Neutrophil (primary cell): Measurements from ENCODE around the gene CDK5RAP2.
A peak's percentile ranks its signal among the peaks of the same experiment; 100 is the strongest.

Source experiments
- H3K27ac ChIP-seq: fragments of 200-600 bp; sonication (generic); 2 replicates; pipeline ENCODE4 v1.5.1; 2016; ENCODE audit warnings: mild to moderate bottlenecking, moderate library complexity
- H3K27me3 ChIP-seq: fragments of 200-600 bp; sonication (generic); 2 replicates; pipeline ENCODE4 v1.6.0; 2016; ENCODE audit warnings: mild to moderate bottlenecking
- H3K36me3 ChIP-seq: fragments of 200-600 bp; sonication (generic); 2 replicates; pipeline ENCODE4 v1.5.1; 2017
- H3K4me1 ChIP-seq, 2 experiments: fragments of 200-600 bp in 1 of 2; sonication (generic) in 1 of 2; 1 replicate in 1 of 2; 2 replicates in 1 of 2; pipeline versions ENCODE4 v1.5.1 to v1.6.1; 2013 to 2016; ENCODE audit warnings: low read depth in 1 of 2, low read length in 1 of 2, mild to moderate bottlenecking in 1 of 2, moderate library complexity in 1 of 2; ENCODE audit not compliant: control insufficient read depth in 1 of 2, insufficient read depth in 1 of 2
- H3K4me3 ChIP-seq, 2 experiments: fragments of 200-600 bp in 1 of 2; sonication (generic) in 1 of 2; 1 replicate in 1 of 2; 2 replicates in 1 of 2; pipeline ENCODE4 v1.5.1; 2013 to 2016; ENCODE audit warnings: low read depth in 1 of 2, low read length in 1 of 2, mild to moderate bottlenecking in 1 of 2, moderate library complexity in 1 of 2
- H3K9me3 ChIP-seq: fragments of 200-600 bp; sonication (generic); 2 replicates; pipeline ENCODE4 v1.5.1; 2016
- CTCF ChIP-seq: fragments of 200-600 bp; sonication (generic); IDR thresholded peaks from 2 replicates; pipeline ENCODE4 v1.5.1; 2016; ENCODE audit warnings: antibody characterized with exemption

CDK5RAP2 gene

GRCh38 chr9:120403543-120403856 lies 176.5 kb downstream of the CDK5RAP2 start:
- Histone ChIP-seq H3K27me3 (no peaks in the 10 kb centered on the region), H3K27ac (peak overlapping the region; percentile 54), H3K4me1 (peaks cover 0 to 21% of the 10 kb centered on the region in 2 experiments), H3K4me3 (peak overlapping the region in 1 of 2 experiments; percentile 23), H3K9me3 (no peaks in the 10 kb centered on the region), H3K36me3 (peaks cover 88% of the 10 kb centered on the region)
- TF ChIP-seq CTCF = no peak

- no peak for TF ChIP-seq CTCF
- Histone ChIP-seq H3K36me3 (peaks cover 87% of the 10 kb centered on the region), H3K27me3 (no peaks in the 10 kb centered on the region), H3K9me3 (no peaks in the 10 kb centered on the region), H3K27ac (peak overlapping the region; percentile 54), H3K4me1 (peaks cover 0 to 21% of the 10 kb centered on the region in 2 experiments), H3K4me3 (peak overlapping the region in 1 of 2 experiments; percentile 34)
Measured at GRCh38 chr9:120402741-120403542, 177.0 kb downstream of the CDK5RAP2 start.

- H3K27ac ChIP-seq = no peak overlapping the region
- H3K9me3 ChIP-seq = no peaks in the 10 kb centered on the region
- TF ChIP-seq CTCF = no peak
- H3K4me1 ChIP-seq = peaks cover 0 to 21% of the 10 kb centered on the region in 2 experiments
- H3K27me3 ChIP-seq = no peaks in the 10 kb centered on the region
- peaks cover 87% of the 10 kb centered on the region for H3K36me3 ChIP-seq
- no peak overlapping the region for H3K4me3 ChIP-seq
Measured at GRCh38 chr9:120399940-120400339, 180.0 kb downstream of the CDK5RAP2 start.

- H3K27me3 ChIP-seq = no peaks in the 10 kb centered on the region
- no peak overlapping the region for H3K27ac ChIP-seq
- no peaks in the 10 kb centered on the region for H3K9me3 ChIP-seq
- H3K4me1 ChIP-seq = peaks cover 0 to 12% of the 10 kb centered on the region in 2 experiments
- no peak for TF ChIP-seq CTCF
- no peak overlapping the region for H3K4me3 ChIP-seq
- peaks cover 89% of the 10 kb centered on the region for H3K36me3 ChIP-seq
Measured at GRCh38 chr9:120398286-120398685, 181.7 kb downstream of the CDK5RAP2 start.

GRCh38 chr9:120397453-120397852 lies 182.5 kb downstream of the CDK5RAP2 start:
- TF ChIP-seq CTCF = no peak
- peaks cover 0 to 4% of the 10 kb centered on the region in 2 experiments for H3K4me1 ChIP-seq
- H3K4me3 ChIP-seq = no peak overlapping the region
- no peaks in the 10 kb centered on the region for H3K9me3 ChIP-seq
- H3K27ac ChIP-seq = no peak overlapping the region
- H3K27me3 ChIP-seq = no peaks in the 10 kb centered on the region
- peaks cover 89% of the 10 kb centered on the region for H3K36me3 ChIP-seq
